Activated B cell treated with CpG ODN at 0.5 μM for 24 hours (primary cell): ENCODE results near the gene MICOS13. TPM values are rescaled to one million over a fixed set of nuclear protein-coding genes. Genes with fewer than 3 reads are reported as not detected.

Experiments
- ATAC-seq: fragments of 200-7000 bp; cut with Tn5 transposase; one replicate; pipeline ENCODE4 v1.10.0; 2021; ENCODE audit warnings: low read depth, mild to moderate bottlenecking, moderate library complexity
- CTCF ChIA-PET: fragments of 350-600 bp; sonication (Branson Sonifier 250); formaldehyde crosslinking; loops from one replicate; lab custom pipeline; 2021; ENCODE audit warnings: antibody characterized with exemption; lab: Charles Lee
- POLR2A ChIA-PET: fragments of 350-600 bp; sonication (Branson Sonifier 250); formaldehyde crosslinking; loops from one replicate; lab custom pipeline; 2021; ENCODE audit warnings: antibody characterized with exemption; lab: Charles Lee
- DNase-seq: peaks from one replicate; pipeline ENCODE4 v3.0.0; 2022
- H3K27ac Mint-ChIP-seq: one replicate; pipeline ENCODE4 v1.8.0; 2020; ENCODE audit warnings: mixed read lengths
- H3K27me3 Mint-ChIP-seq: one replicate; pipeline ENCODE4 v1.8.0; 2021; ENCODE audit warnings: mixed read lengths
- H3K36me3 Mint-ChIP-seq: one replicate; pipeline ENCODE4 v1.8.0; 2021; ENCODE audit warnings: low read depth, mixed read lengths
- H3K4me1 Mint-ChIP-seq: one replicate; pipeline ENCODE4 v1.8.0; 2021; ENCODE audit warnings: mixed read lengths
- H3K4me3 Mint-ChIP-seq: one replicate; pipeline ENCODE4 v1.8.0; 2020; ENCODE audit warnings: mild to moderate bottlenecking, mixed read lengths
- H3K9me3 Mint-ChIP-seq: one replicate; pipeline ENCODE4 v1.8.0; 2020; ENCODE audit warnings: mixed read lengths
- intact Hi-C: fragments of 100-400 bp; cut with micrococcal nuclease; formaldehyde crosslinking; loops from one replicate; pipeline ENCODE4 v1.15.1; 2024
- total RNA-seq: library from RNA; stranded (reverse); gene quantifications from 2 replicates; pipeline ENCODE4 v1.2.3, GENCODE V29; 2022
- TF ChIP-seq, protein P1 (sequence below): fragments of 200-600 bp; IDR thresholded peaks from one replicate; pipeline ENCODE4 v1.8.0; 2022; ENCODE audit warnings: antibody characterized with exemption, mild to moderate bottlenecking

The MICOS13 gene
- total RNA-seq, 1 donor from 2014 or later = 60.8 TPM

- DNase-seq (no peak), ATAC-seq (peak; percentile 59)
- CTCF ChIA-PET = no interaction called here
- POLR2A ChIA-PET = interaction anchor here (0.6 kb wide), 1 partner anchor 12 kb away, joined by 7 read pairs; no protein-coding TSS in a partner anchor
- intact Hi-C loops = no loop called here
- no peak overlapping the region for H3K27ac Mint-ChIP-seq
- H3K4me1 Mint-ChIP-seq = peaks cover 5% of the 10 kb centered on the region
- no peaks in the 10 kb centered on the region for H3K27me3 Mint-ChIP-seq
- peaks cover 60% of the 10 kb centered on the region for H3K36me3 Mint-ChIP-seq
- TF ChIP-seq, protein P1, sequence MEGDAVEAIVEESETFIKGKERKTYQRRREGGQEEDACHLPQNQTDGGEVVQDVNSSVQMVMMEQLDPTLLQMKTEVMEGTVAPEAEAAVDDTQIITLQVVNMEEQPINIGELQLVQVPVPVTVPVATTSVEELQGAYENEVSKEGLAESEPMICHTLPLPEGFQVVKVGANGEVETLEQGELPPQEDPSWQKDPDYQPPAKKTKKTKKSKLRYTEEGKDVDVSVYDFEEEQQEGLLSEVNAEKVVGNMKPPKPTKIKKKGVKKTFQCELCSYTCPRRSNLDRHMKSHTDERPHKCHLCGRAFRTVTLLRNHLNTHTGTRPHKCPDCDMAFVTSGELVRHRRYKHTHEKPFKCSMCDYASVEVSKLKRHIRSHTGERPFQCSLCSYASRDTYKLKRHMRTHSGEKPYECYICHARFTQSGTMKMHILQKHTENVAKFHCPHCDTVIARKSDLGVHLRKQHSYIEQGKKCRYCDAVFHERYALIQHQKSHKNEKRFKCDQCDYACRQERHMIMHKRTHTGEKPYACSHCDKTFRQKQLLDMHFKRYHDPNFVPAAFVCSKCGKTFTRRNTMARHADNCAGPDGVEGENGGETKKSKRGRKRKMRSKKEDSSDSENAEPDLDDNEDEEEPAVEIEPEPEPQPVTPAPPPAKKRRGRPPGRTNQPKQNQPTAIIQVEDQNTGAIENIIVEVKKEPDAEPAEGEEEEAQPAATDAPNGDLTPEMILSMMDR = no peak
- H3K4me3 Mint-ChIP-seq = no peak overlapping the region
- H3K9me3 Mint-ChIP-seq = no peaks in the 10 kb centered on the region
Observed at GRCh38 chr19:5698635-5699422, 18.5 kb upstream of the MICOS13 start.

GRCh38 chr19:5697890-5698634, 17.7 kb upstream of the MICOS13 start:
- peaks cover 58% of the 10 kb centered on the region for H3K36me3 Mint-ChIP-seq

DNA sequence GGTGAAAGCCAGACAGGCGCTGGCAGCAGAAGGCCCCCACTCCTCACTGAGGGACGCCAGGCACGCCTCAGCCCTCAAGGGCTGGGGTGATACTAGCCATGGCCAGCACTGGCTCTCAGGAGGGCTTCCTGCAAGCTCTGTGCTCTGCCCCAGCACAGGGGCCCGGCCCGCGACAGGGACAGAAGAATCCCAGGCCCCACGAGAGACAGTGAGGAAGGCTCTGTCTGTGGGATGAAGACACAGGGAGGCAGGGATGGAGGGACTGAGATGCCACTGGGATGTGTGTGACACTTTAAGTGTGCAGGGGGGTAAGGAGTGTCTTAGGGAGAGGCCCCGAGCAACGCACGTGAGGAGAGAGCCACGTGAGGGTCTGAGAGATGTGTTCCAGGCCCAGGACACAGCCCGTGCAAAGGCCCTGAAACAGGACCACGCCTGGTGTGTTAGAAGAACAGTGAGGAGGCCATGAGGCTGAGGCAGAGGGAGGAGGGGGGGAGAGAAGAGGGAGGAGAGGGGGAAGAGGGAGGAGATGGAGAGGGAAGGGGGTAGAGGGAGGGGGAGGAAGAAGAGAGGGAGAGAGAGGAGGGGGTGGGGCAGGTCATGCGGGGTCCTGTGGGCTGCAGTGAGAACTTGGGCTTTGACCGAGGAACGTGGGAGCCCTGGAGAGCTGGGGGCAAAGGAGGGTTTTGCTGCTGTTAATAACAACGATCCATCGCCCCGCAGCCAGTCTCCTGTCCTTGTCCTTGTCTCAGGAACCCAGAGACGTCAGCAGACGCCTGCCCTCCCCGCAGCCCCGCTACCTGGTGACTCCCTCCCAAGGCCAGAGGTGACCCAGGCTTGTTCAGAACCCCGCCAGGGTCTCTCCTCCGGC, 16.9 kb upstream of the MICOS13 start:
- POLR2A ChIA-PET = no interaction called here
- no peak for ATAC-seq
- H3K27me3 Mint-ChIP-seq = no peaks in the 10 kb centered on the region

More at GRCh38 chr19:5697890-5698634, 17.7 kb upstream of the MICOS13 start:
- Mint-ChIP-seq H3K4me3 (no peak overlapping the region), H3K4me1 (peaks cover 5% of the 10 kb centered on the region), H3K9me3 (no peaks in the 10 kb centered on the region), H3K27me3 (no peaks in the 10 kb centered on the region), H3K27ac (no peak overlapping the region)
- TF ChIP-seq, protein P1 = no peak
- POLR2A ChIA-PET = no interaction called here
- ATAC-seq (no peak), DNase-seq (no peak)
- intact Hi-C loops = no loop called here
- CTCF ChIA-PET = no interaction called here

DNA sequence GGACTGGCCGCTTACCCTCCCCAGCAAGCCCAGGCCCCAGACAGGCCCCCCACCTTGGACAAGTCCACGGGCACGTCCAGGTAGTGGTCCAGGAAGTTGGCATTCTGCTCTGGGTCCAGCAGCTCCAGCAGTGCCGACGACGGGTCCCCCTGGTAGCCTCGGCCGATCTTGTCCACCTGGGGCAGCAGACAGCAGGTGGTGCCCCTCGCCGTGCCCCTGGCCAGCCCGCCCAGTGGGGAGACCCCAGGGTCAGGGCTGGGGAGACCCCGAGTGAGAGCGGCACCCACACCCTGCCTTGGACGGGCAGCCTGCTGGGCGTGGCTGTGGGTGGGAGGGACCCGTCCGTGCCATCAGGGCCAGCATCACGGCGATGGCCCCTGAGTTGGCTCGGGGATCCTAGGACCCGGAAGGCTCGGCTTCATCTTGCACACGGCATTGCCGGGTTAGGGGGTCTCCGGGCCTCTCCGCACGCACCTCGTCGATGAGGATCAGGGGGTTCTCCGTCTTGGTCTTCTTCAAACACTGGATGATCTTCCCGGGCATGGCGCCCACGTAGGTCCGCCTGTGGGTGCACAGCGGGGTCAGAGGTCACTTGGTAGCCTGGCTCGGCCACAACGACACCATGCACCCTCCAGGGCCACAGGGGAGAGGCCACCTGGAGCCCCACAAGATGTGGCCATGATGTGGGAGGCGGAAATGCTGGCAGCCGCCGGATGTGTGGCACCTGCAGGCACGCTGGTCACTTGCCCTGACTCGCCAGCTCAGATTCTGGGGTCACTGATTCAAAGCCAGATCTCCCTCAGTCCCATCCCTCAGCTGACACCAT, 16.1 kb upstream of the MICOS13 start:
- ATAC-seq (no peak), DNase-seq (no peak)
- Mint-ChIP-seq H3K27me3 (no peaks in the 10 kb centered on the region), H3K4me1 (peaks cover 13% of the 10 kb centered on the region), H3K36me3 (peaks cover 67% of the 10 kb centered on the region), H3K27ac (no peak overlapping the region), H3K9me3 (no peaks in the 10 kb centered on the region), H3K4me3 (no peak overlapping the region)
- ChIA-PET CTCF (no interaction called here), POLR2A (interaction anchor here (1.1 kb wide), 1 partner anchor 9 kb away, joined by 4 read pairs; no protein-coding TSS in a partner anchor)
- TF ChIP-seq, protein P1 = no peak
- intact Hi-C loops = no loop called here

More for the DNA sequence above, 16.9 kb upstream of the MICOS13 start:
- Mint-ChIP-seq H3K36me3 (peaks cover 66% of the 10 kb centered on the region), H3K4me3 (no peak overlapping the region), H3K27ac (peak overlapping the region; percentile 18), H3K9me3 (no peaks in the 10 kb centered on the region), H3K4me1 (peaks cover 9% of the 10 kb centered on the region)
- TF ChIP-seq, protein P1 = no peak
- intact Hi-C loops = no loop called here
- no peak for DNase-seq
- CTCF ChIA-PET = no interaction called here
